Kasumi-1 (cell line): ENCODE results near the gene HES1.
"Not testable (repeated sequence)": the region's sequence is repeated elsewhere in the genome, so short reads cannot be mapped to it uniquely, and the experiment has no call there.

Experiments
- DNase-seq, 2 experiments: peaks; one replicate each; lab custom pipeline; 2025; lab: John Stamatoyannopoulos, UW

The HES1 gene

DNA sequence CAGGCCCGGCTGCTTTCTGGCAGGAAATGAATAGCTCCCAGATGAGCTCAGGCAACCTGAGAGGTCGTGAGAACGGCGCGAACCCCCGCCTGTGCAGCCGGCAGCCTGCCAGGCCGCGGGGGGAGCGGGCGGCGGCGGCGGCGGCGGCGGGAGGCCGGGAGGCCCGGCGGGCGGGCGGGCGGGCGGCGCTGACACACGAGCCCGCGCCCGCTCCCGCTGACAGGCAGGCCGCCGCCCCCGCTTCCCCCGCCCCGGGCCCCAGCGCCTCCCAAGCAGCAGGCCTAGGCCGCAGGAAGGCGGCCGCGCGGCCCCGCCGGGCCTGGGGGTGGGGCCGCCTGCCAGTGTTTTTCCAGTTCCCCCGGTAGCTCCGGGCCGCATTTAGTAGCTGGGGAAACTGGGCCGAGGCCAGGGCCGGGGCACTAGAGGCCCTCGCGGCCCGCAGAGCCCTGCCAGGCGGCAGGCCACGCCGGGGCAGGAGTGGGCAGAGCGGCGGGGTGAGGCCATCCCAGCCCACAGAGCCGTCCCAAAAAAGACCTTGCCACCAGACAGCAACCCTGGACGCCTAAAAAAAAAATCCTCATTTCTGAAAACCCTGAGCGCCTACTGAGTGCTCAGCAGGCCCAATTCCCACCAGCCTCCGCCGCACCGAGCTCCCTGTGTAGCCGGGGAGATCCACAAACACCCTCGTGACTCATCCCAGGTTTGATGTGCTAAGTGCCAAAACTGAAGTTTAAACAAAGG, 5.6 kb downstream of the HES1 start:
- peak; percentile 59 to 65 for DNase-seq

DNA sequence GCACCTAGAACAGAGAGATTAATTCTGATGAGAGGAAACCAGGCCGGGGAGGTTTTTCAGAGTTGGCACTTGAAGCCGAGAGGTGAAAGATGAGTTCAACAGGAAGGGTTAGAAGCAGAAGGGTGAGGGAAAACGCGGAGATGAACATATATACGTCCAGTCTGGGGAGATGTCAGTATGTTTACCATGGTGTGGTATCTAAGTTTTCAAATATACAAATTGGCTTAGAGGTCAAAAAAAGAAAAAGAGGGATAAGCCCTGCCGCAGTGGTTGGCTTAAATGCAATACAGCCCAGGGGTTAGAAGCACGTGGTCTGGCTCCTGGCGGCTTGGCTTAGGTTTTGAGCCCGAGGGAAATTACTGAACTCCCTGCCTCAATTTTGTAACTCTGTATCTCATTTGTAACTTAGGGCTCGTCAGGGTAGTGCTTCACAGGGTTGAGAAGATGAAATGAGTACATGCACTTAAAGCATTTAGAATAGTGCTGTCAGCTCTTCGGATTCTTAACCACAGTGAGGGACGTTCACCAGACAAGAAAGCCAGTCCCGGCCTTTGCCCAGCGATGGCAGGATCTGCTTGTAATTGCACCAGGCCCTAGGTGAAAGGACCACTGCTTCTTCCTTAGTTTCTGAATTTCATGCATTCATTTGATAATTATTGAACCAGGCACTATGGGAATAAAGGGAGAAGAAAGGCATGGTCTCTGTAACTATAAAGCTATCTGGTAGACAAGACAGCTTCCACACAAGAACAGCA, 6.4 kb downstream of the HES1 start:
- DNase-seq: no peak

DNA sequence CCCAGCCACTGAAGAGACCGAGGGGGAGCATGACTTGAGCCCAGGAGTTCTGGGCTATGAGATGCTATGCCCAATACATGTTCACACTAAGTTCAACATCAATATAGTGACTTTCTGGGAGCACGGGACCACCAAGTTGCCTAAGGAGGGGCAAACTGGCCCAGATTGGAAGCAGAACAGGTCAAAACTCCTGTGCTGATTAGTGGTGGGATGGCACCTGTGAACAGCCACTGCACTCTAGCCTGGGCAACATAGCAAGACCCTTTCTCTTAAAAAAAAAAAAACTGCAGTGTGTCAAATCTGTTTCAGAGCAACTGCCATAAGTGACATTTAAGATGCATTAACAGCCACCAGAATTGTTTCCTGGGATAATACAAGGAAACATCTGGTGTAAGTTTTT, 9.8 kb downstream of the HES1 start:
- no peak for DNase-seq

DNA sequence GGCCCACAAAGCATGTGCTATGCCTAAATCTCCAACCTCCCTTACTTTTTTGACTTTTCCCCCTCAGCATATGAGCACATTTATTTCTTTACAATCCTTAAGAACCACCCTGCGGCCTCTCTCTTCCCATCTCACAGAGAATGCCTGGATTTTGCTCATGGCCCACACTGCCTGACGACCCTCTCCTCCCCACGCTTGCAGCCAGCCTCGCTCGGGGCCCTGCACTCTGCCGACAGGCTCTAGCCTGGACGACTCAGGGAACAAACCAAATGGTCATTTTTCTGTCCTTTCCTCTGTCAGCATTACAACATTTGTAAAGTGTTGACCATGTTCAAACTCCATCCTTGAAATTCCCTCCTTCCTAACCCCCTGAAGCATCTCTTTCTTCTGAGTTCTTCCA, 11.7 kb downstream of the HES1 start:
- DNase-seq: no peak

DNA sequence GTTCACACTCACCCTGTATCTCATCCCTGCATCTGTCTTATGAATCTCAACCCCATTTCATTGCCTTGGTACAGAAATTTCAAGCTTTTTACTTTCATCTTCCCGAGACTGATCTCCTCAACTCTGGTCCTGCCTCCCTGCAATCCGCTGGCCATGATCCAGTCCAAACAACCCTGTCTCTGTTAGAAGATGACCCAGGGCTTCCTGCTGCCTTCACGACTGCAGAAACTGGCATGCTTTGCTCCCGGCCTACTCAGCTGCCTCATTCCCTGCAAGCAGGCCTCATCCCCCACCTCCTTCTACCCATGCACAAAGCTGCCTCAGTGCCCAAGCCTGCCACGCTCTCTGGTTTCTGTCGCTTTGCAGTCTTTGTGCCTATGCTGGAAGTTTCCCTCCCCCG, 12.4 kb downstream of the HES1 start:
- no peak for DNase-seq

DNA sequence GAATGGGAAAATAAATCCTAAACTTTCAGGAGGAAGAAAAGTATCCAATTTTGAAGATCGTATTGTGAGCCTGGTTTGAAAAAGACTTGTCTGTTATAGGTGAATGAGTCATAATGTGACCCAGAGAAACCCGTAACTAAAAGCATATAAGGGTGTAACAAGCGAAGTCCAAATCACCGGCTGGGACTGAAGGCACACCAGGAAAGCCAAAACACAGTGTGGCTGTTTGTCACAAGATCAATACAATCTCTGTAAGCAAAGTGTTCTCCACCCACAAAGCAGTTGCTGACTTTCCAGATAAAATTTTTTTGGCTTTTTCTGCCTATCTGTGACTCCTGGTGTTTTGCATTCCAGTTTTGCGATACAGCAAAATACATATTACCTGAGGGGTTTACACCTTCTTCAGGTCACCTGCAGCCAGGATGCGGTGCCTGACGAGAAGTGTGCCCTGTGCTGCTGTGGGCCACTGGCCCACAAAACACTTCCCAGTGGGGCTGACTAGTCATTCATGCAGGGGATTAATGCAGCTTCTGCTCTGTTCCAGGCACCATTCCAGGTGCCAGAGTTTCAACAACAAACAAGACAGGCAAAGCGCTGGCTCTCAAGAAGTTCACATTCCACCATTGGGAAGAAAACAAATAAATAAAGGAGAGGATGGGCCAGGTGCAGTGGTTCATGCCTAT, 14.4 kb downstream of the HES1 start:
- DNase-seq: no peak

DNA sequence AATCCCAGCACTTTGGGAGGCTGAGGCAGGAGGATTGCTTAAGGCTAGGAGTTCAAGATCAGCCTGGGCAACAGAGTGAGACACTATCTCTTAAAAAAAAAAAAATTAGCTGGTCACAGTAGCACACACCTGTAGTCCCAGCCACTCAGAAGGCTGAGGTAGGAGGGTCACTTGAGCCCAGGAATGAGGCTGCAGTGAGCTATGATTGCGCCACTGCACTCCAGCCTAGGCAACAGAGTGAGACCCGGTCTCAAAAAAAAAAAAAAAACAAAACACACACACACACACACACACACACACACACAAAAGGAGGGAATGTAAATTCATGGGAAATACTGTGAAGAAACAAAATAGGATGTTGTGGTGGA, 15.0 kb downstream of the HES1 start:
- not testable (repeated sequence) for DNase-seq

DNA sequence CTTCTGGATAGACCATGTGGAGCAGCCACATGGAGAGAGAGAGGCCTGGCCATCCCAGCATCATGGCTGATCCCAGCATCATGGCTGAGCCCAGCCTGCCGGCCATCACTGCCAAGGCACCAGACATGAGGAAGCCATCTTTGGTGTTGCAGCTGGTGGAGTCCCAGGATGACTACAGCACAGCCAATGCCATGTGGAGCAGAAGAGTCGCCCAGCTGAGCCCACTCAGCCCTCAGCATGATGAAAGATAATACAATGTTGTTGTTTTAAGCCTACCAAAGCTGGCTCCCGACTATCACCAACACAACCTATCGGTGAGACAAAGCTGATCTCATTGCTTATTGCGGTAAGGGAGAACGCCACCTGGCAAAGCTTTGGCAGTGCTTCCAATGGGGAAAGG, 18.4 kb downstream of the HES1 start:
- DNase-seq: no peak

DNA sequence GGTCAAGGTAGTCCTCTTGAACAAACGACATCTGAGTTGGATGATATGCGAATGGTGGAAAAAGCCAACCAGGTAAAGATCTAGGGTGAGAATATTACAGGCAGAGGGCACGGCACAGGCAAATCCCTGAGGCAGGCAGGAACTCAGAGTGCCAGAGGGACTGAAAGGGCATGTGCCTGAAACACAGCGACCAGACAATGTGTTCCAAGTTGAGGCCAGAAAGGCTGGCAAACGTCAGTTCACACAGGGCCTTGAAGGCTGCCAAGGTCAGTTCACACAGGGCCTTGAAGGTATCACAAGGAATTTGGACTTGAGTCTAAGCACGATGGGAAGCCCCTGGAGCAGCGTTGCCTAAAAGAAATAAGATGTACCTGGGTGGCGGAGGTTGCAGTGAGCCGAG, 20.1 kb downstream of the HES1 start:
- DNase-seq: no peak

DNA sequence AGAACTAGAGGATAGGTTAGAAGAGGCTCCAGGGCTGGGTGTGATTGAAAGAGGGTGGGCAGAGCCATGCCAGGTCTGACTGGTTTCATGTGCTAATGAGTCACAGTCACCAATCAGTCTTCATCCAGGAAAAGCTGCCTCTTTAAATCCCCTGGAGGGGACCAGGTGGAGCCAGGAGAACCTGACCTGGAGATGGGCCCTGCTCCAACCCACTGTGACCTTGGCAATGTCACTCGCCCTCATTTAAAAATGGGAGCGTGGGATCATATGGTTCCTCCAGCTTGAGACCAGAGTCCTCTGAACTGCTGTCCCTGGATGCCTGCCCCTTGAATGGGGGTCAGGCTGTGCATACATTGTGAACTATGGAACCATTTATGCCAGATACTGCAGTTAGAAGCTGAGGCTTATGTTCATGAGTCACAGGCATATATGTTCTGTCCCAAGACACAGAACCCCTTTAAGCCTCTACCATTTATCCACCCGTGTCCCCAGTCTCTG, 23.0 kb downstream of the HES1 start:
- DNase-seq: no peak

DNA sequence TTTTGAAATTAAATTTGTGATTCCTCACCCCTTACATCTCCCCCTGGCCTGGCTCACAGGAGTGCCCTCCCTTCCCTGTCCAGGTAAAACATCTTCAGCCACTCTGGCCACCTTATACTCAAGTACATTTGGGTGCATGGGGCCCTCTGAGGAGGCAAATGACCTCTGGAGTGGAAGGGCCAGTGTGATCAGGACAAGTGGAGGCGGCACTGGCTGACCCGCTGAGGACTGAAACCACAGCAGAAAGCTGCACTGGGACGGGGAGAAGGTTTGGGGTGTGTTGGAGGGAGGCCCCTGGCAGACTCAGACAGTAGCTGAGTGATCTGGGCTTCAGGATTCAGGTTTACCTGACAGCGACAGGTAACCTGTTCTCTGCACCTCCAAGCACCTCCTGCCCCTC, 24.2 kb downstream of the HES1 start:
- no peak for DNase-seq

DNA sequence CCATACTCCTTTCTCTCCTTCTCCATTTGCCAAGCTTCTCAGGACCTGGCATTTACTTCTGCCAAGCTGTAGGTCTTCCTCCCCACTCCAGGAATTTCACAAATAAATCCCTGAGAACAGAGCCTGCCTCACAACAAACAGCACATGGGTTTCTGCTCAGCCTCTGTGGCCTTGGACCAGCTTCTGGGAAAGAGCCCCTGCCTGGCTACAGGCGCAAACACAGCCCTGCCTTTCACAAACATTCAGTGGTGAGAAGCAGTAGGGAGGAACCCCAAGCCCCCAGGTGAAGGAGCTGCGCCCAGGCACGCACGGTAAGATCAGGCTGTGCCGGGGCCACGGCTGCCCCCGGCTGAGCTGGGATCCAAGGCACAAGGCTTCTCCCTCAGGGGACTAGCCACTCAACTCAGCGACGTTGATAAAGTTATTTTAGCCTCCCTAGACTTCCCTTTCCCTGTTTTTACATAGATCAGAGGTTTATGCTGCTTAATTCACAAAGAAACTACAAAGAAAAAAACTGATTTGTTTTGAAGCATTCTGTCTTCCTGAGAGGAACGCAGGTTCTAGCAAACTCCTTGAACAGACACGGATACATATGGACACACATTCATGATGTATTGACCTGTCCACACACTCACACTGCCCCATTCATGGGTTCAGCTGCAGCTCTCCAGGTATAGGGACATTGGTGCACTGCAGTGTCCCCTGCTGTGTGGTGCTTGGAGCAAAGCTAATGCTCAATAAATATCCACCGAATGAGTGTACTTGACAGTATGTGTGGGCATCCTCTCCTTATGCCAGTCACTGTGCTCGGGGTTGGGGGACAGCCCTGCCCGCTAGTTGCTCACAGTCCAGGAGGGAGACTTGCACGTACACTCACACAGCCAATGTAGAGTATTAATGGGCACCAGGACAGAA, 25.4 kb downstream of the HES1 start:
- DNase-seq: no peak

DNA sequence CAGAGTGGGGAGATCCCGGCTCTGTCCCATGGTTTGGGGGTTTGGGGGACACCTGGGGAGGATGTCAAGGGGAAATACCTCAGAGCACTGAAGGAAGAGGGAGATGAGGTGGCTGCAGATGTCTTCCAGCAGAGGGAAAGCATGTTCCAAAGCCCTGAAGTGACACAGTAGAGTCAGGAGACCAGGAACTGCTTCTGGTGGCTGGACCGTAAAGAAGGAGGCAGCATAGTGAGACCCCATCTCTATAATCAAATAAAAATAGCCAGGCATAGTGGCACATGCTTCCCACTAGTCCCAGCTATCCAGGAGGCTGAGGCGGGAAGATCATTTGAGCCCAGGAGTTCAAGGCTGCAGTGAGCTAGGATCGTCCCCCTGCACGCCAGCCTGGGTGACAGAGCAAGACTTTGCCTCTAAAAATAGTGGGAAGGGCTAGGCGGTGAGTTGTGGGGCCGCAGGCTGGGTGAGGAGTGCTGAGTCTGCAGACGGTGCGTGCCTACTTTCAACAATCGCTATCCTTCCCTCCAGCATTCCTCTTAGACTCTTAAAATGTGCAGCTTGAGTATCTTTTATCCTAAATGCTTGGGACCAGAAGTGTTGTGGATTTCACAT, 26.2 kb downstream of the HES1 start:
- DNase-seq: no peak

DNA sequence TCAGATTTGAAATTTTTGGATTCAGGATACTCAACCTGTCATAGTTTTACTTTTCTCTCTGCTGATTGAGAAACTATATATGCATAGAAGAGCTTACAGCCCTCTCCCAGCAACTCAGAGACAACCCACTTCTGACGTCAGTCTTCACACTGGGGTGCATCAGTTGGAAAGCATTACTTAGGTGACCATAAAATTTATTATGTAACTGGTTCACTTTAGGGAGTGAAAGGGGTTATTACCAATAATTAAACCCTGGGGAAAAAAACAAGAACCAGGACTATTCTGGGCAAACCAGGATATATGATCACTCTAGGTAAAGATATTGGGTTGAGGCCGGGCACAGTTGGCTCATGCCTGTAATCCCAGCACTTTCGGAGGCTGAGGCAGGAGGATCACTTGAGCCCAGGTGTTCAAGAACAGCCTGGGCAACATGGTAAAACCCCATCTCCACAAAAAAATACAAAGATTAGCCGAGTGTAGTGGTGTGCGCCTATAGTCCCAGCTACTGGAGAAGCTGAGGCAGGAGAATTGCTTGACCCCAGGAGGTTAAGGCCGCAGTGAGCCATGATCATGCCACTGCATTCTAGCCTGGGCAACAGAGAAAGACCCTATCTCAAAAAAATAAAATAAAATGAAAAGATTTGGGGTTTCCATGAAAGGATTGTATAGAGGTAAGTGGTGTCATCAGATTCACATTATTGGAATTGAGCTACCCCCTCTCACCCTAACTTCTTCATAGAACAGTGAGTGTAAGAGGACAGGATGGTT, 27.1 kb downstream of the HES1 start:
- no peak for DNase-seq

DNA sequence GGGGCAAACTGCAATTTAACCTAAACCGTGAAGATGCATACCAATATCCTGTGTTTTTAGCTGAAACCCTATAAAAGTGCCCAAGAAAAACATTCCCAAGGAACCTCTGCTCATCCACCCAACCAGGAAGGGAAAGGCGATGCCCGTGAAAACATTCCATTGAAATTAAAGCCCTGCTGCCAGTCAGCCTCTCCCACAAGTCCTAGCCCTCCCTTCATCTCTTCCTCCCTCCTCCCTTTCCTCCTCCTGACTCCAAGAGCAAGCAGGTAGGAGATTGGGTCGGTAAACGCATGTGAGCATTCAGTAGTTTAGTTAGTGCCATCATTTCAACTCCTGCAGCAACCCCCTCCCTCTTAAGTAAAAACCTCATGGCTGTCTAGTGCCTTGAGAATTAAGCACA, 27.7 kb downstream of the HES1 start:
- no peak for DNase-seq

DNA sequence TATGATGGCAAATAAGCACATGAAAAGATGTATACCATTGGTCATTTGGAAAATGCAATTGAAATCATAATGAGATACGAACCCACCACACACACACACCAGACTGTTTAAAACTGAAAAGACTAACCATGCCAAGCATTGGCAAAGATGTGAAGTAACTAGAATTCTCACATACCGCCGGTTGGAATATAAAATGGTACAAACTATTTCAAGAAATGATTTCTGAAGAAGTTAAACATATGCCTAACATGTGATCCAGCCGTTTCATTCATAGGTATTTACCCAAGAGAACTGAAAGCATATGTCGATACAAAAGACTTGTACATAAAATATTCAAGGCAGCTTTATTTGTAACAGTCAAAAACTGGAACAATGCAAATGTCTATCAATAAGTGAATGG, 28.9 kb downstream of the HES1 start:
- DNase-seq: no peak

DNA sequence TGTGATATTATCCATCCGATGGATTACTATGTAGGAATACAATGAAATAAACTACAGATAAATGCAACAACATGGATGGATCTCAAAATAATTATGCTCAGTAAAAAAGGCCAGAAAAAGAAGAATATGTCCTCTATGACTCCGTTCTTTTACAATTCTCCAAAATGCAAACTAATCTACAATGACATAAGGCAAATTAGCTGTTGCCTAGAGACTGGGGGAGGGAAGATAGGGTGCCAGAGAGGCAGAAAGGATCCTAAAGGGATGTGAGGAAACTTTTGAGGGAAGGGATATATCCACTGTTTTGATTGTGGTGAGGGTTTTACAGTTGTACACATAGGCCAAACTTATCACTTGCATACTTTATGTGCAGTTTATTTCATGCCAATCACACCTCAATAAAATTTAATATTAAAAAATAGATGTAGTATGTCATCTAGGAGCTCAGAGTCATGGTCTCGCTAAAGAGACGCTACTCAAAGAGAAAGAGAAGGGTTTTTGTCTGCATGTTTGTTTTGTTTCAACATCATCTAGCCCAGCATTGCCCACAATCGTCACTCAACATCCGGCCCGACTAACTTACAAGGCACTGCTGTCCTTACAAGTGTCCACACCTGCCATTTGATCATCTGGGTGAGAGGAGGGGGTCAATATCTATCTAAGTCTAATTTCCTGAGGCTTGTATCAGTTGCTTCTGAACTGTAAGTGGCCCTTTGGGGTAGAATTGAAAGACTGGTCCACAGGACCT, 29.5 kb downstream of the HES1 start:
- DNase-seq: no peak

DNA sequence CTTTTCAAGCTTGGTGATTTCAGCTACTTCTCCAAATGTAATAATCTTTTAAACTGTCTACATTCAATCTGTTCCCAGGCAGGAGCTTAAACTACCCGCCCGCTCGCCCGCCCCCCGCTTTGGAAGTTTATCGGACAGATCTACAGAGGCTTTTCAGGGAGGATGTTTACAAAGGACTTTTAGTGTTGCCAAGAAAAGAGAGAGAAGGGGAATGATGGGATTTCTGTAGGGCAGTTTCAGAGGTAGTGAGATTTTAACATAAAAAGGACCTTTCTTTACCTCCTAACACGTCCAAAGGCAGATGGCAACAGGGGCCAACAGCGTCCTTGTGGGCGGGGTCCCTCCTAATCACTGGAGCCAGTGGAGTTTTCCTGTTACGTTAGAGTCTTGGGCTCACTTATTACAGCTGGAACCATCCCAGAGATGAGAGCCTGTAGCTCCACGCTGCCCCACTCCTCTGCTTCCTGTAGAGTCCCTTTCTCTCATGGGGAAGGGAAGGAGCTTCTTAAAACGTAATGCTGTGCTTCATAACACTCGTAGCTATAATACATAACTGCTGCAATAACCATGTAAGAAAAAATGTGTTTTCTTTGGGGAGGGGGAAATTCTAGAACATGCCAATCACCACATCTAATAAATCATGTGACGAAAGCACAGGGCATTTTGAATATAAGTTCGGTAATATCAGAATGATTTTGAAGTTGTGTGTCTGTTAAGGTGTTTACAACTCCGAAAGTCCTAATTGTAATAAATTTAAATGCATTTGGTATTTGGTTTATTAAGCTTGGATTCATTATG, 30.9 kb downstream of the HES1 start:
- DNase-seq: peak in 1 of 2 experiments; percentile 25
